H1 (cell line): ENCODE results near the gene PAQR4. TPM values are rescaled to one million over a fixed set of nuclear protein-coding genes. Genes with fewer than 3 reads are reported as not detected.

ENCODE experiments used
- CTCF ChIA-PET: fragments of 300-600 bp; sonication (Branson Sonifier 250); formaldehyde crosslinking; loops from one replicate; lab custom pipeline; 2021; ENCODE audit not compliant: partially characterized antibody; lab: Charles Lee
- POLR2A ChIA-PET: fragments of 300-600 bp; sonication (Branson Sonifier 250); formaldehyde crosslinking; loops from one replicate; lab custom pipeline; 2021; ENCODE audit warnings: inconsistent platforms; ENCODE audit not compliant: partially characterized antibody; lab: Charles Lee
- DNase-seq, 2 experiments: peaks; one replicate each; pipeline versions ENCODE4 v3.0.0 to v3.0.0-alpha.2; 2010 to 2022; ENCODE audit warnings: low spot score in 2 of 2, low read depth in 1 of 2, mixed read lengths in 1 of 2
- FAIRE-seq: peaks from 2 replicates; lab custom pipeline; 2011; peaks lifted over from hg19 to GRCh38; lab: Jason Lieb, UNC
- H2AFZ ChIP-seq: 2 replicates; pipeline ENCODE4 v1.8.1; 2012; ENCODE audit warnings: low read length, inconsistent platforms
- H2AK5ac ChIP-seq: 2 replicates; pipeline ENCODE4 v1.6.1; 2013; ENCODE audit warnings: low read depth, low read length
- H2BK120ac ChIP-seq: replicated peaks from 2 replicates; pipeline ENCODE3; 2013; ENCODE audit warnings: low read depth, low read length, inconsistent platforms
- H2BK12ac ChIP-seq: 2 replicates; pipeline ENCODE4 v1.6.1; 2013; ENCODE audit warnings: low read depth, low read length
- H2BK15ac ChIP-seq: 2 replicates; pipeline ENCODE4 v1.6.1; 2013; ENCODE audit warnings: low read length
- H2BK20ac ChIP-seq: 2 replicates; pipeline ENCODE4 v1.6.1; 2013; ENCODE audit warnings: low read length
- H2BK5ac ChIP-seq: 2 replicates; pipeline ENCODE4 v1.6.1; 2013; ENCODE audit warnings: low read depth, low read length
- H3K14ac ChIP-seq: 2 replicates; pipeline ENCODE4 v1.6.1; 2013; ENCODE audit warnings: inconsistent platforms; ENCODE audit not compliant: insufficient read length
- H3K18ac ChIP-seq: 2 replicates; pipeline ENCODE4 v1.6.1; 2013; ENCODE audit warnings: low read length; ENCODE audit errors: extremely low read depth
- H3K23ac ChIP-seq: 2 replicates; pipeline ENCODE4 v1.6.1; 2013; ENCODE audit warnings: inconsistent platforms; ENCODE audit not compliant: insufficient read length
- H3K23me2 ChIP-seq: 2 replicates; pipeline ENCODE4 v1.6.1; 2013; ENCODE audit warnings: low read depth, low read length
- H3K27ac ChIP-seq: 2 replicates; pipeline ENCODE4 v1.6.1; 2011; ENCODE audit warnings: low read depth, low read length, inconsistent platforms
- H3K27me3 ChIP-seq, 4 experiments: replicated peaks in 1 of 4; 1 replicate in 1 of 4; 2 replicates in 3 of 4; pipeline versions ENCODE4 v1.6.1 to v1.8.1; 2011 to 2013; ENCODE audit warnings: low read length in 3 of 4, mild to moderate bottlenecking in 3 of 4, inconsistent platforms in 2 of 4, mixed read lengths in 2 of 4, moderate library complexity in 1 of 4; ENCODE audit not compliant: control insufficient read depth in 3 of 4, insufficient read depth in 3 of 4; ENCODE audit errors: extremely low read depth in 1 of 4
- H3K36me3 ChIP-seq, 4 experiments: 2 replicates each; pipeline versions ENCODE4 v1.6.1 to v1.8.1; 2011 to 2013; ENCODE audit warnings: mild to moderate bottlenecking in 4 of 4, low read length in 3 of 4, moderate library complexity in 2 of 4, control low read depth in 1 of 4, inconsistent platforms in 1 of 4; ENCODE audit not compliant: insufficient read depth in 4 of 4, control insufficient read depth in 2 of 4
- H3K4ac ChIP-seq: replicated peaks from 2 replicates; pipeline ENCODE3; 2013; ENCODE audit warnings: low read length, low read depth, mixed read lengths, inconsistent platforms; ENCODE audit not compliant: insufficient read length
- H3K4me1 ChIP-seq, 4 experiments: replicated peaks in 1 of 4; 1 replicate in 1 of 4; 2 replicates in 3 of 4; pipeline versions ENCODE4 v1.6.1 to v1.8.1; 2011 to 2013; ENCODE audit warnings: low read length in 3 of 4, inconsistent platforms in 2 of 4, mixed read lengths in 1 of 4; ENCODE audit not compliant: insufficient read depth in 4 of 4, control insufficient read depth in 3 of 4
- H3K4me2 ChIP-seq, 2 experiments: 2 replicates each; pipeline versions ENCODE4 v1.6.1 to v1.8.1; 2011 to 2013; ENCODE audit warnings: low read depth in 2 of 2, low read length in 2 of 2, control low read depth in 1 of 2, inconsistent platforms in 1 of 2, mild to moderate bottlenecking in 1 of 2; ENCODE audit not compliant: insufficient read depth in 1 of 2
- H3K4me3 ChIP-seq, 4 experiments: fragments of 200-600, 300-600 bp in 1 of 4; sonication (generic), shearing (Covaris generic), sonication (Bioruptor Twin) in 1 of 4; 2 replicates each; pipeline versions ENCODE4 v1.5.1 to v1.8.1; 2011 to 2016; ENCODE audit warnings: low read length in 4 of 4, low read depth in 3 of 4, control low read depth in 2 of 4, inconsistent platforms in 2 of 4, mild to moderate bottlenecking in 2 of 4, mixed read lengths in 1 of 4, moderate library complexity in 1 of 4; ENCODE audit not compliant: insufficient read depth in 2 of 4; ENCODE audit errors: extremely low read depth in 1 of 4
- H3K56ac ChIP-seq: replicated peaks from 2 replicates; pipeline ENCODE3; 2013; ENCODE audit warnings: low read depth, mild to moderate bottlenecking, mixed read lengths, low read length, inconsistent platforms; ENCODE audit not compliant: insufficient read length
- H3K79me1 ChIP-seq: 2 replicates; pipeline ENCODE4 v1.6.1; 2013; ENCODE audit warnings: low read depth, low read length, control low read depth
- H3K79me2 ChIP-seq, 2 experiments: 2 replicates each; pipeline versions ENCODE4 v1.6.1 to v1.8.1; 2012 to 2013; ENCODE audit warnings: low read length in 2 of 2, mild to moderate bottlenecking in 2 of 2, inconsistent platforms in 1 of 2; ENCODE audit not compliant: insufficient read depth in 2 of 2, control insufficient read depth in 1 of 2
- H3K9ac ChIP-seq, 4 experiments: replicated peaks in 1 of 4; 1 replicate in 1 of 4; 2 replicates in 3 of 4; pipeline versions ENCODE4 v1.6.1 to v1.8.1; 2011 to 2013; ENCODE audit warnings: low read depth in 3 of 4, low read length in 3 of 4, control low read depth in 2 of 4, mild to moderate bottlenecking in 2 of 4, moderate library complexity in 2 of 4, inconsistent platforms in 1 of 4; ENCODE audit errors: extremely low read depth in 1 of 4
- H3K9me3 ChIP-seq, 2 experiments: 2 replicates each; pipeline versions ENCODE4 v1.6.1 to v1.8.1; 2012 to 2013; ENCODE audit warnings: mild to moderate bottlenecking in 2 of 2, moderate library complexity in 2 of 2, control low read depth in 1 of 2, inconsistent platforms in 1 of 2, low read depth in 1 of 2, low read length in 1 of 2, mixed read lengths in 1 of 2; ENCODE audit not compliant: insufficient read depth in 2 of 2
- H4K20me1 ChIP-seq, 2 experiments: replicated peaks in 1 of 2; 2 replicates each; pipeline versions ENCODE3 to v1.8.1; 2011 to 2013; ENCODE audit warnings: inconsistent platforms in 2 of 2, low read length in 2 of 2, mild to moderate bottlenecking in 1 of 2; ENCODE audit not compliant: insufficient read depth in 2 of 2, control insufficient read depth in 1 of 2
- H4K5ac ChIP-seq: 2 replicates; pipeline ENCODE4 v1.6.1; 2013; ENCODE audit warnings: low read length, low read depth, mixed read lengths, inconsistent platforms; ENCODE audit not compliant: insufficient read length
- H4K8ac ChIP-seq: 2 replicates; pipeline ENCODE4 v1.8.0; 2013; ENCODE audit warnings: mild to moderate bottlenecking, moderate library complexity, low read length, inconsistent platforms; ENCODE audit not compliant: insufficient read depth; ENCODE audit errors: extremely low read depth
- H4K91ac ChIP-seq: replicated peaks from 2 replicates; pipeline ENCODE3; 2013; ENCODE audit warnings: low read length, mixed read lengths, inconsistent platforms; ENCODE audit not compliant: insufficient read length
- BACH1 ChIP-seq: IDR thresholded peaks from 2 replicates; pipeline ENCODE4 v1.6.1; 2012; ENCODE audit warnings: low read length, improper control_type of control experiment
- BRCA1 ChIP-seq: IDR thresholded peaks from 2 replicates; pipeline ENCODE4 v1.6.1; 2012; ENCODE audit warnings: low read depth, low read length, improper control_type of control experiment
- JUN ChIP-seq: IDR thresholded peaks from 2 replicates; pipeline ENCODE4 v1.6.1; 2011; ENCODE audit warnings: low read depth, mild to moderate bottlenecking, improper control_type of control experiment, low read length
- KDM5A ChIP-seq: fragments of 200-600 bp; IDR thresholded peaks from 2 replicates; pipeline ENCODE4 v1.7.1; 2012; ENCODE audit warnings: mild to moderate bottlenecking, low read length, inconsistent platforms, mixed read lengths
- NANOG ChIP-seq: IDR thresholded peaks from 2 replicates; pipeline ENCODE4 v1.6.1; 2011; ENCODE audit warnings: low read length, low read depth, mild to moderate bottlenecking, inconsistent platforms; ENCODE audit not compliant: insufficient read depth, poor library complexity, severe bottlenecking
- RXRA ChIP-seq: IDR thresholded peaks from 2 replicates; pipeline ENCODE4 v1.6.1; 2011; ENCODE audit warnings: low read depth, mild to moderate bottlenecking, low read length, moderate library complexity; ENCODE audit not compliant: insufficient read depth
- SP1 ChIP-seq: IDR thresholded peaks from 2 replicates; pipeline ENCODE4 v1.6.1; 2011; ENCODE audit warnings: low read depth, low read length
- TBP ChIP-seq: IDR thresholded peaks from 2 replicates; pipeline ENCODE4 v1.6.1; 2011; ENCODE audit warnings: low read depth, low read length, improper control_type of control experiment
- TEAD4 ChIP-seq: IDR thresholded peaks from 2 replicates; pipeline ENCODE4 v1.6.1; 2012; ENCODE audit warnings: low read depth, low read length, inconsistent platforms, mixed read lengths
- ZNF274 ChIP-seq: IDR thresholded peaks from 2 replicates; pipeline ENCODE4 v1.7.0; 2012; ENCODE audit warnings: low read length, borderline replicate concordance; ENCODE audit errors: extremely low read depth
- whole genome bisulfite sequencing, 2 experiments: shearing (Covaris generic) in 1 of 2; methylation state at CpG; one replicate each; pipeline versions ENCODE4 v1.1.6 to v1.1.7; 2013 to 2015; ENCODE audit warnings: low lambda C conversion rate in 2 of 2, mixed read lengths in 2 of 2, inconsistent platforms in 1 of 2, low coverage in 1 of 2, missing lambda C conversion rate in 1 of 2; ENCODE audit not compliant: insufficient replicate concordance in 2 of 2, insufficient coverage in 1 of 2, insufficient read length in 1 of 2; ENCODE audit errors: extremely low coverage in 1 of 2, missing lambda C conversion rate in 1 of 2; 5-methylcytosine and 5-hydroxymethylcytosine counted together
- polyA plus RNA-seq, 7 experiments: library from polyadenylated mRNA; depleted of rRNA in 3 of 7; stranded (reverse) in 5 of 7; unstranded in 2 of 7; fragments of >200 nt in 5 of 7; fragments of 200-250 nt in 2 of 7; gene quantifications; 1 replicate in 5 of 7; 2 replicates in 1 of 7; 4 replicates in 1 of 7; pipeline versions ENCODE4 v1.2.1 to v1.2.3, GENCODE V29; 2011 to 2013; ENCODE audit warnings: missing spikeins in 2 of 7, mixed read lengths in 2 of 7
- total RNA-seq: library from RNA; stranded (reverse); fragmentation: NEBNext Ultra II Directional; extraction: Animal tissue kit (Norgen Biotek cat#: 25700); gene quantifications from 2 replicates; pipeline ENCODE4 v1.2.1, GENCODE V29; 2021
- TF ChIP-seq, protein P1 (sequence below): IDR thresholded peaks from 2 replicates; pipeline ENCODE4 v1.6.1; 2012; ENCODE audit warnings: inconsistent platforms

The PAQR4 gene
- total and polyA plus RNA-seq, 2 of the 8 experiments (the other 6 are each of a cell fraction or from before 2014, with no cell fraction given): 28.2 to 34.6 TPM

- Histone ChIP-seq H3K4me1 (peaks cover 0 to 20% (median 18%) of the 10 kb centered on the region in 4 experiments; a peak in 6 of 7 replicates), H3K4me3 (peak overlapping the region; percentile 74 to 97 (median 94)), H3K4ac (no peak overlapping the region), H2BK120ac (no peak overlapping the region), H3K27ac (peak overlapping the region; percentile 94), H3K23ac (no peak overlapping the region), H4K5ac (no peak overlapping the region), H3K9me3 (no peaks in the 10 kb centered on the region), H3K4me2 (peak overlapping the region; percentile 83 to 88), H3K9ac (peak overlapping the region in 3 of 4 experiments; percentile 13 to 89 (median 45); a peak in 5 of 7 replicates), H3K56ac (no peak overlapping the region), H3K18ac (peak overlapping the region; percentile 85), H4K20me1 (peaks cover 5 to 22% of the 10 kb centered on the region in 2 experiments), H2AK5ac (peak overlapping the region; percentile 94; the same call in 1 of the 2 replicates), H2BK20ac (0 out of 2 replicates have a peak overlapping the region, but pooled peaks have one; percentile 61), H3K14ac (no peak overlapping the region), H3K27me3 (no peaks in the 10 kb centered on the region), H2AFZ (no peak overlapping the region), H3K36me3 (peaks cover 0 to 18% (median 10%) of the 10 kb centered on the region in 4 experiments; a peak in 7 of 8 replicates), H3K79me1 (no peaks in the 10 kb centered on the region), H2BK5ac (peak overlapping the region; percentile 97), H2BK12ac (peak overlapping the region; percentile 96), H3K23me2 (peaks cover 20% of the 10 kb centered on the region; the same call in 1 of the 2 replicates), H4K91ac (peak overlapping the region; percentile 12), H4K8ac (peak overlapping the region; percentile 71), H3K79me2 (peaks cover 3 to 8% of the 10 kb centered on the region in 2 experiments), H2BK15ac (peak overlapping the region; percentile 31; the same call in 1 of the 2 replicates)
- FAIRE-seq (no peak), DNase-seq (peak in 1 of 2 experiments; percentile 79)
- ChIA-PET CTCF (interaction anchor here (1.3 to 23.8 kb wide), 11 partner anchors 8 to 104 kb away, joined by 3 to 639 read pairs (median 6); partner anchors contain the start of genes CLDN9 and ZSCAN10), POLR2A (interaction anchor here (0.8 to 35.7 kb wide), 15 partner anchors 5 to 142 kb away, joined by 3 to 1808 read pairs (median 11); partner anchors contain the start of genes BICDL2, CLDN6, CLDN9 and HCFC1R1)
- 10% methylated on average over 8 of the region's 8 CpGs; no CpG with 5 or more reads in 1 of the 2 experiments for WGBS, 2 experiments
- TF ChIP-seq NANOG (no peak), RXRA (no peak), TBP (peak; percentile 32; the same call in 1 of the 2 replicates), BACH1 (no peak), ZNF274 (no peak), KDM5A (no peak), BRCA1 (no peak), TEAD4 (peak; percentile 70; the same call in 1 of the 2 replicates), JUN (peak; percentile 78; the same call in 1 of the 2 replicates), SP1 (no peak)
- TF ChIP-seq, protein P1, sequence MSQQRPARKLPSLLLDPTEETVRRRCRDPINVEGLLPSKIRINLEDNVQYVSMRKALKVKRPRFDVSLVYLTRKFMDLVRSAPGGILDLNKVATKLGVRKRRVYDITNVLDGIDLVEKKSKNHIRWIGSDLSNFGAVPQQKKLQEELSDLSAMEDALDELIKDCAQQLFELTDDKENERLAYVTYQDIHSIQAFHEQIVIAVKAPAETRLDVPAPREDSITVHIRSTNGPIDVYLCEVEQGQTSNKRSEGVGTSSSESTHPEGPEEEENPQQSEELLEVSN: no peak
Measured at GRCh38 chr16:3022208-3022683, 53.1 kb downstream of the PAQR4 start.
